HCT116 (cell line): Measurements from ENCODE around the gene SUSD6. TPM values are rescaled to one million over a fixed set of nuclear protein-coding genes. Genes with fewer than 3 reads are reported as not detected.

Experiments used
- ATAC-seq: fragments of 200-7000 bp; cut with Tn5 transposase; 2 replicates; pipeline ENCODE4 v1.9.1; 2020; ENCODE audit warnings: mild to moderate bottlenecking, moderate library complexity
- BruUV-seq: library from RNA; stranded (reverse); fragments of 400-500 nt; replicated peaks from 2 replicates; lab custom pipeline; 2021; lab: Mats Ljungman, UMichigan
- CTCF ChIA-PET: fragments of 300-600 bp; sonication (Branson Sonifier 250); formaldehyde crosslinking; loops from one replicate; lab custom pipeline; 2021; ENCODE audit warnings: antibody characterized with exemption; lab: Charles Lee
- POLR2A ChIA-PET: fragments of 300-600, 350-600 bp; sonication (Branson Sonifier 250); formaldehyde crosslinking; loops from one replicate; lab custom pipeline; 2021; ENCODE audit warnings: antibody characterized with exemption; lab: Charles Lee
- RAD21 ChIA-PET, 2 experiments: fragments of 300-600 bp; sonication (Branson Sonifier 250); formaldehyde crosslinking; loops; one replicate each; lab custom pipeline; 2023; ENCODE audit warnings: low total read pairs in 2 of 2; ENCODE audit not compliant: uncharacterized antibody in 2 of 2, unreplicated experiment in 2 of 2, low non-redundant PET in 1 of 2; lab: Charles Lee
- DNase-seq: peaks from one replicate; pipeline ENCODE4 v3.0.0-alpha.2; 2010; ENCODE audit warnings: low read depth, low spot score
- H2AFZ ChIP-seq: fragments of 200-600 bp; shearing (Covaris generic), sonication (generic); 2 replicates; pipeline ENCODE4 v1.6.1; 2017; ENCODE audit warnings: low read depth, mixed run types, mixed read lengths, antibody characterized with exemption, low read length; ENCODE audit not compliant: poor library complexity, severe bottlenecking
- H3K27ac ChIP-seq: 2 replicates; pipeline ENCODE4 v1.5.1; 2012; ENCODE audit warnings: low read depth, low read length
- H3K27me3 ChIP-seq: fragments of 200-600 bp; sonication (generic); 2 replicates; pipeline ENCODE4 v1.6.1; 2016; ENCODE audit warnings: mixed run types, low read length, mixed read lengths; ENCODE audit not compliant: insufficient read depth
- H3K36me3 ChIP-seq, 2 experiments: fragments of 200-500 bp in 1 of 2; fragments of 200-600 bp in 1 of 2; sonication (Bioruptor generic) in 1 of 2; sonication (generic) in 1 of 2; 2 replicates each; pipeline versions ENCODE4 v1.5.1 to v1.6.1; 2014 to 2016; ENCODE audit warnings: low read length in 2 of 2, inconsistent platforms in 1 of 2, mixed read lengths in 1 of 2, mixed run types in 1 of 2; ENCODE audit not compliant: insufficient read depth in 2 of 2, control insufficient read depth in 1 of 2
- H3K4me1 ChIP-seq, 2 experiments: fragments of 200-600 bp in 1 of 2; sonication (generic) in 1 of 2; 2 replicates each; pipeline versions ENCODE4 v1.5.1 to v1.6.1; 2012 to 2017; ENCODE audit warnings: low read length in 2 of 2, inconsistent platforms in 1 of 2, mild to moderate bottlenecking in 1 of 2, mixed read lengths in 1 of 2, mixed run types in 1 of 2, moderate library complexity in 1 of 2; ENCODE audit not compliant: insufficient read depth in 2 of 2, control insufficient read depth in 1 of 2
- H3K4me2 ChIP-seq: fragments of 200-600 bp; sonication (generic); 2 replicates; pipeline ENCODE4 v1.6.1; 2017; ENCODE audit warnings: mixed run types, low read length, mixed read lengths
- H3K4me3 ChIP-seq, 2 experiments: fragments of 200-600 bp in 1 of 2; sonication (generic) in 1 of 2; replicated peaks in 1 of 2; 2 replicates each; pipeline ENCODE4 v1.5.1; 2011 to 2016; ENCODE audit warnings: low read length in 2 of 2, control low read depth in 1 of 2, low read depth in 1 of 2, mild to moderate bottlenecking in 1 of 2, mixed read lengths in 1 of 2, mixed run types in 1 of 2
- H3K79me2 ChIP-seq: fragments of 200-600 bp; sonication (generic); 2 replicates; pipeline ENCODE4 v1.6.1; 2017; ENCODE audit warnings: mild to moderate bottlenecking, mixed run types, low read length, moderate library complexity, mixed read lengths; ENCODE audit not compliant: insufficient read depth
- H3K9ac ChIP-seq: fragments of 200-600 bp; sonication (generic); 2 replicates; pipeline ENCODE4 v1.6.1; 2016; ENCODE audit warnings: low read length, mixed read lengths
- H3K9me2 ChIP-seq: fragments of 200-600 bp; sonication (generic), shearing (Covaris generic); 2 replicates; pipeline ENCODE4 v1.6.1; 2017; ENCODE audit warnings: mixed run types, mild to moderate bottlenecking, moderate library complexity; ENCODE audit not compliant: insufficient read depth
- H3K9me3 ChIP-seq, 2 experiments: fragments of 200-500 bp in 1 of 2; fragments of 200-600 bp in 1 of 2; sonication (Bioruptor generic) in 1 of 2; sonication (generic) in 1 of 2; 2 replicates each; pipeline ENCODE4 v1.6.1; 2014 to 2017; ENCODE audit warnings: low read length in 2 of 2, mixed read lengths in 2 of 2, inconsistent platforms in 1 of 2, low read depth in 1 of 2, mild to moderate bottlenecking in 1 of 2, mixed run types in 1 of 2, moderate library complexity in 1 of 2; ENCODE audit not compliant: control insufficient read depth in 1 of 2, insufficient read depth in 1 of 2
- H4K20me1 ChIP-seq: fragments of 200-600 bp; sonication (generic), shearing (Covaris generic); 2 replicates; pipeline ENCODE4 v1.6.1; 2017; ENCODE audit warnings: mixed run types, mild to moderate bottlenecking, moderate library complexity; ENCODE audit not compliant: insufficient read depth
- CBX3 ChIP-seq: IDR thresholded peaks from 2 replicates; pipeline ENCODE4 v1.6.1; 2012; ENCODE audit warnings: low read depth
- CEBPB ChIP-seq: IDR thresholded peaks from 2 replicates; pipeline ENCODE4 v1.6.1; 2012; ENCODE audit warnings: low read depth
- EGR1 ChIP-seq: IDR thresholded peaks from 2 replicates; pipeline ENCODE4 v1.6.1; 2012; ENCODE audit warnings: low read depth
- MAX ChIP-seq: IDR thresholded peaks from 2 replicates; pipeline ENCODE4 v1.6.1; 2012
- POLR2A ChIP-seq: IDR thresholded peaks from 2 replicates; pipeline ENCODE4 v1.7.0; 2011; ENCODE audit warnings: borderline replicate concordance; ENCODE audit not compliant: insufficient read depth, insufficient read length; ENCODE audit errors: extremely low read depth
- POLR2AphosphoS5 ChIP-seq: IDR thresholded peaks from 2 replicates; pipeline ENCODE4 v1.6.1; 2011; ENCODE audit warnings: mild to moderate bottlenecking, low read depth, low read length, moderate library complexity
- RAD21 ChIP-seq: IDR thresholded peaks from 2 replicates; pipeline ENCODE4 v1.6.1; 2012; ENCODE audit warnings: low read depth, mild to moderate bottlenecking
- SRF ChIP-seq: IDR thresholded peaks from 2 replicates; pipeline ENCODE4 v1.6.1; 2012; ENCODE audit warnings: low read depth
- ZNF274 ChIP-seq: fragments of 200-500 bp; sonication (Bioruptor generic); IDR thresholded peaks from 2 replicates; pipeline ENCODE4 v1.6.1; 2014; ENCODE audit warnings: mild to moderate bottlenecking, low read depth, low read length, inconsistent platforms
- intact Hi-C: fragments of 100-400 bp; cut with micrococcal nuclease; formaldehyde crosslinking; loops from 2 replicates; pipeline ENCODE4 v1.10.0; 2022
- total RNA-seq: library from RNA; stranded (reverse); gene quantifications from one replicate; pipeline ENCODE4 v1.2.1, GENCODE V29; 2021; ENCODE audit not compliant: unreplicated experiment

SUSD6 gene
- total RNA-seq, 1 experiment from 2014 or later: 6.4 TPM

GRCh38 chr14:69693801-69694729, 82.7 kb downstream of the SUSD6 start:
- no peaks in the 10 kb centered on the region for H3K36me3 ChIP-seq
- H3K27me3 ChIP-seq: no peaks in the 10 kb centered on the region
- no peak overlapping the region for H3K4me2 ChIP-seq
- H3K9ac ChIP-seq: no peak overlapping the region
- TF ChIP-seq MAX: no peak
- no peak for TF ChIP-seq CBX3
- no peak for TF ChIP-seq POLR2A
- TF ChIP-seq, all 23 proteins: peak for 0
- ChIA-PET POLR2A (no interaction called here), RAD21 (no interaction called here), CTCF (no interaction called here)
- Histone ChIP-seq H3K9me2 (no peaks in the 10 kb centered on the region), H3K4me1 (peaks cover 4 to 12% of the 10 kb centered on the region in 2 experiments; a peak in 2 of 4 replicates), H2AFZ (no peak overlapping the region), H3K9me3 (no peaks in the 10 kb centered on the region), H4K20me1 (no peaks in the 10 kb centered on the region), H3K4me3 (no peak overlapping the region), H3K79me2 (no peaks in the 10 kb centered on the region), H3K27ac (no peak overlapping the region)
- no peak for ATAC-seq
- DNase-seq: no peak
- no TSS peak for BruUV-seq
- intact Hi-C loops: no loop called here

GRCh38 chr14:69694730-69695281, 83.4 kb downstream of the SUSD6 start:
- Histone ChIP-seq H3K4me1 (peaks cover 4 to 12% of the 10 kb centered on the region in 2 experiments; a peak in 2 of 4 replicates), H3K4me2 (no peak overlapping the region), H3K79me2 (no peaks in the 10 kb centered on the region), H4K20me1 (no peaks in the 10 kb centered on the region), H2AFZ (no peak overlapping the region), H3K27me3 (no peaks in the 10 kb centered on the region), H3K4me3 (no peak overlapping the region), H3K36me3 (no peaks in the 10 kb centered on the region), H3K9ac (no peak overlapping the region), H3K27ac (no peak overlapping the region), H3K9me3 (no peaks in the 10 kb centered on the region), H3K9me2 (no peaks in the 10 kb centered on the region)
- ATAC-seq: no peak
- DNase-seq: no peak
- ChIA-PET POLR2A (no interaction called here), RAD21 (no interaction called here), CTCF (no interaction called here)
- intact Hi-C loops: no loop called here
- TF ChIP-seq ZNF274 (no peak), POLR2AphosphoS5 (no peak), MAX (no peak), POLR2A (no peak), SRF (no peak), RAD21 (no peak), CBX3 (no peak), EGR1 (no peak), CEBPB (no peak)
- BruUV-seq: no TSS peak
